ENCODE measurements around the gene PTCD2. TPM values are rescaled to one million over a fixed set of nuclear protein-coding genes. Genes with fewer than 3 reads are reported as not detected.

Gene PTCD2
- total RNA-seq, 1 experiment from 2014 or later: 19.3 TPM

GRCh38 chr5:72273547-72273946 lies 46.6 kb upstream of the PTCD2 start (continued):
- TF ChIP-seq, protein P1, sequence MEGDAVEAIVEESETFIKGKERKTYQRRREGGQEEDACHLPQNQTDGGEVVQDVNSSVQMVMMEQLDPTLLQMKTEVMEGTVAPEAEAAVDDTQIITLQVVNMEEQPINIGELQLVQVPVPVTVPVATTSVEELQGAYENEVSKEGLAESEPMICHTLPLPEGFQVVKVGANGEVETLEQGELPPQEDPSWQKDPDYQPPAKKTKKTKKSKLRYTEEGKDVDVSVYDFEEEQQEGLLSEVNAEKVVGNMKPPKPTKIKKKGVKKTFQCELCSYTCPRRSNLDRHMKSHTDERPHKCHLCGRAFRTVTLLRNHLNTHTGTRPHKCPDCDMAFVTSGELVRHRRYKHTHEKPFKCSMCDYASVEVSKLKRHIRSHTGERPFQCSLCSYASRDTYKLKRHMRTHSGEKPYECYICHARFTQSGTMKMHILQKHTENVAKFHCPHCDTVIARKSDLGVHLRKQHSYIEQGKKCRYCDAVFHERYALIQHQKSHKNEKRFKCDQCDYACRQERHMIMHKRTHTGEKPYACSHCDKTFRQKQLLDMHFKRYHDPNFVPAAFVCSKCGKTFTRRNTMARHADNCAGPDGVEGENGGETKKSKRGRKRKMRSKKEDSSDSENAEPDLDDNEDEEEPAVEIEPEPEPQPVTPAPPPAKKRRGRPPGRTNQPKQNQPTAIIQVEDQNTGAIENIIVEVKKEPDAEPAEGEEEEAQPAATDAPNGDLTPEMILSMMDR (IDR thresholded peaks at IDR 0.05 in 2 of 3, conservative IDR thresholded peaks at IDR 0.05 in 1 of 3; ENCODE audit: borderline replicate concordance in 1 of 3, insufficient read depth in 1 of 3, low read depth in 2 of 3, low read length in 2 of 3): no peak
- TF ChIP-seq TCF7L2 (IDR thresholded peaks at IDR 0.05; ENCODE audit: borderline replicate concordance, extremely low read depth, insufficient read depth, insufficient read length): no peak

DNA sequence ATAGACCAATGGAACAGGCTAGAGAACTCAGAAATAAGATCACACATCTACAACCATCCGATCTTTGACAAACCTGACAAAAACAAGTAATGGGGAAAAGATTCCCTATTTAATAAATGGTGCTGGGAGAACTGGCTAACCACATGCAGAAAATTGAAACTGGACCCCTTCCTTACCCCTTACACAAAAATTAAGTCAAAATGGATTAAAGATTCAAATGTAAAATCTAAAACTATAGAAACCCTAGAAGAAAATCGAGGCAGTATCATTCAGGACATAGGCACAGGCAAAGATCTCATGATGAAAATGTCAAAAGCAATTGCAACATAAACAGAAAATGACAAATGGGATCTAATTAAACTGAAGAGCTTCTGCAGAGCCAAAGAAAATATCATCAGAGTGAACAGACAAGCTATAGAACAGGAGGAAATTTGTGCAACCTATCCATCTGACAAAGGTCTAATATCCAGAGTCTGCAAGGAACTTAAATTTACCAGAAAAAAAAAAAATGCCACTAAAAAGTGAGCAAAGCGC lies 43.9 kb upstream of the PTCD2 start:
- Histone ChIP-seq H3K27ac (ENCODE audit: low read depth, low read length) (no peak overlapping the region), H4K20me1 (ENCODE audit: insufficient read depth) (0 out of 2 replicates have a peak, but pooled peaks cover 7% of the 10 kb centered on the region), H3K9me2 (ENCODE audit: insufficient read depth) (no peaks in the 10 kb centered on the region), H3K4me3 (replicated peaks in 1 of 2; ENCODE audit: low read depth in 1 of 2, low read length in 2 of 2) (no peak overlapping the region), H2AFZ (ENCODE audit: low read depth, low read length, poor library complexity, severe bottlenecking) (no peak overlapping the region), H3K9ac (ENCODE audit: low read length) (no peak overlapping the region), H3K4me1 (ENCODE audit: control insufficient read depth in 1 of 2, insufficient read depth in 2 of 2, low read length in 2 of 2) (no peaks in the 10 kb centered on the region), H3K9me3 (ENCODE audit: control insufficient read depth in 1 of 2, insufficient read depth in 1 of 2, low read depth in 1 of 2, low read length in 2 of 2) (no peaks in the 10 kb centered on the region), H3K36me3 (ENCODE audit: control insufficient read depth in 1 of 2, insufficient read depth in 2 of 2, low read length in 2 of 2) (peaks cover 0 to 16% of the 10 kb centered on the region in 2 experiments; a peak in 2 of 4 replicates), H3K4me2 (ENCODE audit: low read length) (no peak overlapping the region), H3K27me3 (ENCODE audit: insufficient read depth, low read length) (no peaks in the 10 kb centered on the region), H3K79me2 (ENCODE audit: insufficient read depth, low read length) (peaks cover 80% of the 10 kb centered on the region)
- ChIA-PET RAD21 (ENCODE audit: low non-redundant PET in 1 of 2, low total read pairs in 2 of 2, uncharacterized antibody in 2 of 2, unreplicated experiment in 2 of 2) (no interaction called here), CTCF (no interaction called here), POLR2A (no interaction called here)
- BruUV-seq (replicated peaks): no TSS peak
- no peak for ATAC-seq
- no peak for TF ChIP-seq YY1 (IDR thresholded peaks at IDR 0.05; ENCODE audit: extremely low read depth, insufficient replicate concordance, low read depth, low read length)
- no peak for TF ChIP-seq CEBPB (IDR thresholded peaks at IDR 0.05; ENCODE audit: low read depth)
- TF ChIP-seq, protein P2, sequence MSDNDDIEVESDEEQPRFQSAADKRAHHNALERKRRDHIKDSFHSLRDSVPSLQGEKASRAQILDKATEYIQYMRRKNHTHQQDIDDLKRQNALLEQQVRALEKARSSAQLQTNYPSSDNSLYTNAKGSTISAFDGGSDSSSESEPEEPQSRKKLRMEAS (IDR thresholded peaks at IDR 0.05): no peak
- no peak for DNase-seq (ENCODE audit: low read depth, low spot score)
- intact Hi-C loops (cut with micrococcal nuclease): no loop called here

Measured in HCT116 (cell line).